SK-N-SH (cell line): ENCODE measurements around the gene MLC1. TPM values are rescaled to one million over a fixed set of nuclear protein-coding genes. Genes with fewer than 3 reads are reported as not detected.

ENCODE experiments used
- CTCF ChIA-PET: fragments of 300-600, 350-600 bp; formaldehyde crosslinking; extraction: SDS; loops from one replicate; lab custom pipeline; 2021; lab: Yijun Ruan, JAX
- POLR2A ChIA-PET: fragments of 350-600 bp; sonication (Branson Sonifier 250); formaldehyde crosslinking; extraction: SDS; loops from one replicate; lab custom pipeline; 2020; ENCODE audit warnings: antibody characterized with exemption, inconsistent platforms; lab: Yijun Ruan, JAX
- DNase-seq: peaks from one replicate; pipeline ENCODE4 v3.0.0; 2012
- H2AFZ ChIP-seq: fragments of 200-600 bp; sonication (generic); 2 replicates; pipeline ENCODE4 v1.8.1; 2016; ENCODE audit warnings: antibody characterized with exemption, mild to moderate bottlenecking, low read depth
- H3F3A ChIP-seq: fragments of 200-600 bp; sonication (generic); replicated peaks from 2 replicates; pipeline ENCODE3; 2016; ENCODE audit warnings: antibody characterized with exemption, mild to moderate bottlenecking; ENCODE audit not compliant: insufficient read depth
- H3K27ac ChIP-seq, 2 experiments: fragments of 200-500 bp in 1 of 2; fragments of 200-600 bp in 1 of 2; sonication (Bioruptor generic) in 1 of 2; sonication (generic), shearing (Covaris generic) in 1 of 2; 2 replicates each; pipeline versions ENCODE4 v1.5.1 to v1.6.1; 2014 to 2016; ENCODE audit warnings: low read depth in 2 of 2, inconsistent platforms in 1 of 2, low read length in 1 of 2, mild to moderate bottlenecking in 1 of 2, mixed read lengths in 1 of 2
- H3K27me3 ChIP-seq: fragments of 200-600 bp; sonication (generic), shearing (Covaris generic); 2 replicates; pipeline ENCODE4 v1.6.1; 2016; ENCODE audit warnings: mixed run types; ENCODE audit not compliant: insufficient read depth
- H3K36me3 ChIP-seq, 2 experiments: fragments of 200-500 bp in 1 of 2; fragments of 200-600 bp in 1 of 2; sonication (Bioruptor generic) in 1 of 2; sonication (generic) in 1 of 2; replicated peaks in 1 of 2; 2 replicates each; pipeline versions ENCODE3 to v1.5.1; 2014 to 2016; ENCODE audit warnings: low read length in 1 of 2, mild to moderate bottlenecking in 1 of 2; ENCODE audit not compliant: insufficient read depth in 2 of 2, control insufficient read depth in 1 of 2
- H3K4me1 ChIP-seq, 2 experiments: fragments of 200-500 bp in 1 of 2; fragments of 200-600 bp in 1 of 2; sonication (Bioruptor generic) in 1 of 2; sonication (generic), shearing (Covaris generic) in 1 of 2; 2 replicates each; pipeline versions ENCODE4 v1.5.1 to v1.6.1; 2014 to 2016; ENCODE audit warnings: low read depth in 1 of 2, low read length in 1 of 2, mixed run types in 1 of 2; ENCODE audit not compliant: insufficient read depth in 2 of 2, control insufficient read depth in 1 of 2
- H3K4me2 ChIP-seq: fragments of 200-600 bp; sonication (generic), shearing (Covaris generic); 2 replicates; pipeline ENCODE4 v1.6.1; 2017; ENCODE audit warnings: mixed run types
- H3K4me3 ChIP-seq, 2 experiments: fragments of 200-500 bp in 1 of 2; fragments of 200-600 bp in 1 of 2; sonication (Bioruptor generic) in 1 of 2; sonication (generic), shearing (Covaris generic) in 1 of 2; 2 replicates each; pipeline versions ENCODE4 v1.5.1 to v1.8.1; 2014 to 2016; ENCODE audit warnings: low read depth in 2 of 2, inconsistent platforms in 1 of 2, low read length in 1 of 2, mild to moderate bottlenecking in 1 of 2, mixed read lengths in 1 of 2, moderate library complexity in 1 of 2
- H3K79me2 ChIP-seq: fragments of 200-600 bp; sonication (generic); 2 replicates; pipeline ENCODE4 v1.8.1; 2017; ENCODE audit warnings: mild to moderate bottlenecking; ENCODE audit not compliant: insufficient read depth
- H3K9ac ChIP-seq: fragments of 200-600 bp; sonication (generic); 2 replicates; pipeline ENCODE4 v1.6.1; 2017; ENCODE audit warnings: mixed run types
- H3K9me2 ChIP-seq: fragments of 200-600 bp; sonication (generic); 2 replicates; pipeline ENCODE4 v1.6.1; 2017; ENCODE audit warnings: mixed run types
- H3K9me3 ChIP-seq: fragments of 200-600 bp; sonication (generic); 2 replicates; pipeline ENCODE4 v1.6.1; 2017; ENCODE audit warnings: mixed run types, mild to moderate bottlenecking, moderate library complexity
- H4K20me1 ChIP-seq: fragments of 200-600 bp; sonication (generic); 2 replicates; pipeline ENCODE4 v1.6.1; 2017; ENCODE audit warnings: mild to moderate bottlenecking, mixed run types; ENCODE audit not compliant: insufficient read depth
- ELF1 ChIP-seq: IDR thresholded peaks from 2 replicates; pipeline ENCODE4 v1.4.0; 2012
- EP300 ChIP-seq, 2 experiments: IDR thresholded peaks; 2 replicates each; pipeline versions ENCODE4 v1.4.0 to v1.6.1; 2012; ENCODE audit warnings: borderline replicate concordance in 1 of 2, low read depth in 1 of 2, low read length in 1 of 2
- EZH2phosphoT487 ChIP-seq: fragments of 200-600 bp; sonication (generic); IDR thresholded peaks from 2 replicates; pipeline ENCODE4 v1.6.1; 2017; ENCODE audit warnings: low read depth, mixed run types, mild to moderate bottlenecking, antibody characterized with exemption, moderate library complexity, borderline replicate concordance
- GABPA ChIP-seq: IDR thresholded peaks from 2 replicates; pipeline ENCODE4 v1.4.0; 2012; ENCODE audit warnings: low read depth, mild to moderate bottlenecking
- JUND ChIP-seq: IDR thresholded peaks from 2 replicates; pipeline ENCODE4 v1.4.0; 2012
- NFIC ChIP-seq: IDR thresholded peaks from 2 replicates; pipeline ENCODE4 v1.4.0; 2012; ENCODE audit warnings: borderline replicate concordance
- NRF1 ChIP-seq: IDR thresholded peaks from 2 replicates; pipeline ENCODE4 v1.6.1; 2012; ENCODE audit warnings: low read depth, mild to moderate bottlenecking, low read length
- SIN3A ChIP-seq: IDR thresholded peaks from 2 replicates; pipeline ENCODE4 v1.6.1; 2012; ENCODE audit warnings: low read depth, mild to moderate bottlenecking, low read length, moderate library complexity, borderline replicate concordance
- TAF1 ChIP-seq: IDR thresholded peaks from 2 replicates; pipeline ENCODE4 v1.6.1; 2012; ENCODE audit warnings: low read depth, mild to moderate bottlenecking, low read length, moderate library complexity, borderline replicate concordance
- WGBS: methylation state at CpG from one replicate; pipeline ENCODE4 v1.1.6; 2017; ENCODE audit warnings: low lambda C conversion rate; 5-methylcytosine and 5-hydroxymethylcytosine counted together
- polyA plus RNA-seq, 3 experiments: library from polyadenylated mRNA; depleted of rRNA; stranded (reverse); fragments of >200 nt; gene quantifications; 2 replicates each; pipeline ENCODE4 v1.2.3, GENCODE V29; 2012
- TF ChIP-seq, protein P1 (sequence below): fragments of 150-350 bp; IDR thresholded peaks from 2 replicates; pipeline ENCODE4 v1.6.1; 2017; ENCODE audit warnings: antibody characterized with exemption, low read length, low read depth, borderline replicate concordance
- TF ChIP-seq, protein P2 (sequence below): IDR thresholded peaks from 2 replicates; pipeline ENCODE4 v1.4.0; 2012; ENCODE audit warnings: low read depth, borderline replicate concordance
- TF ChIP-seq, protein P3 (sequence below): IDR thresholded peaks from 2 replicates; pipeline ENCODE4 v1.4.0; 2012; ENCODE audit warnings: low read depth
- TF ChIP-seq, protein P4 (sequence below): fragments of 200-600 bp; sonication (generic); IDR thresholded peaks from 2 replicates; pipeline ENCODE4 v1.6.1; 2017; ENCODE audit warnings: antibody characterized with exemption, mild to moderate bottlenecking, moderate library complexity

MLC1 gene
- polyA plus RNA-seq, 1 of the 3 experiments (the other 2 are of a cell fraction), result not detected

DNA sequence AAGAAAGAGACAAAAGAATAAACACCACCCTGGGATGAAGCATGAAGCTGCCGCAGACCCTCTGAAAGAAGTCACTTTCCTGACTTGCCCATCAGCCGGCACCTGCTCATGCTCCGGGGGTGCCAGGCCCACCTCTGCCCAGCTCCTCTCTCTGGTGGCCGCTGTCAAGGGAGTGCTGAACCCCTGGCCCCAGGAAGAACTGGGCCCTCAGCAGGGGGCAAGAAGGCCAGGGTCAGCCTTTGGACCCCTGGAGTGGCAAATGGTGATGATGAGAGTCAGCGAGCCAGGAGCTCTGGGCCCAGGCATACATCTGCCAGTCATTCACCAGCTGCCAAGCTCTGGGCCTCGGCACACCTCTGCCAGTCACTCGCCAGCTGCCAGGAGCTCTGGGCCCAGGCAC is 44.5 kb downstream of the MLC1 start (continued):
- no peak for TF ChIP-seq SIN3A

DNA sequence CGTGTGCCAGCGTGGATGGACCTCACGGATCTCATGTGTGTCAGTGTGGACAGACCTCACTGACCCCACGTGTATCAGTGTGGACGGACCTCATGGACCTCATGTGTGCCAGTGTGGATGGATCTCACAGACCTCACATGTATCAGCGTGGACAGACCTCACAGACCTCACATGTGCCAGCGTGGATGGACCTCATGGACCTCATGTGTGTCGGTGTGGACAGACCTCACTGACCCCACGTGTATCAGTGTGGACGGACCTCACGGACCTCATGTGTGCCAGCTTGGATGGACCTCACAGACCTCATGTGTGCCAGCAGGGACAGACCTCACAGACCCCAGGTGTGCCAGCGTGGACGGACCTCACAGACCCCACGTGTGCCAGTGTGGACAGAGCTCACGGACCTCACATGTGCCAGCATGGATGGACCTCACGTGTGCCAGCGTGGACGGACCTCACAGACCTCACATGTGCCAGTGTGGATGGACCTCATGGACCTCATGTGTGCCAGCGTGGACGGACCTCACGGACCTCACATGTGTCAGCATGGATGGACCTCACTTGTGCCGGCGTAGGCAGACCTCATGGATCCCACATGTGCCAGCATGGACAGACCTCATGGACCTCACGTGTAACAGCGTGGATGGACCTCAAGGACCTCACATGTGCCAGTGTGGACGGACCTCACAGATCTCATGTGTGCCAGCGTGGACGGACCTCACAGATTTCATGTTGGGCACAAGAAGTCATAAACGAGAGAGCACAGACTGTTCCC is 45.4 kb downstream of the MLC1 start:
- no peaks in the 10 kb centered on the region for H3K36me3 ChIP-seq
- H3K27me3 ChIP-seq, result peaks cover 12% of the 10 kb centered on the region
- TF ChIP-seq EP300 (IDR thresholded peaks at IDR 0.05; ENCODE audit: borderline replicate concordance in 1 of 2, low read depth in 1 of 2, low read length in 1 of 2), result no peak
- no peak for TF ChIP-seq TAF1
- no peak for TF ChIP-seq JUND
- TF ChIP-seq GABPA, result no peak
- TF ChIP-seq, protein P1, sequence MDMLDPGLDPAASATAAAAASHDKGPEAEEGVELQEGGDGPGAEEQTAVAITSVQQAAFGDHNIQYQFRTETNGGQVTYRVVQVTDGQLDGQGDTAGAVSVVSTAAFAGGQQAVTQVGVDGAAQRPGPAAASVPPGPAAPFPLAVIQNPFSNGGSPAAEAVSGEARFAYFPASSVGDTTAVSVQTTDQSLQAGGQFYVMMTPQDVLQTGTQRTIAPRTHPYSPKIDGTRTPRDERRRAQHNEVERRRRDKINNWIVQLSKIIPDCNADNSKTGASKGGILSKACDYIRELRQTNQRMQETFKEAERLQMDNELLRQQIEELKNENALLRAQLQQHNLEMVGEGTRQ, result no peak
- TF ChIP-seq, protein P2, sequence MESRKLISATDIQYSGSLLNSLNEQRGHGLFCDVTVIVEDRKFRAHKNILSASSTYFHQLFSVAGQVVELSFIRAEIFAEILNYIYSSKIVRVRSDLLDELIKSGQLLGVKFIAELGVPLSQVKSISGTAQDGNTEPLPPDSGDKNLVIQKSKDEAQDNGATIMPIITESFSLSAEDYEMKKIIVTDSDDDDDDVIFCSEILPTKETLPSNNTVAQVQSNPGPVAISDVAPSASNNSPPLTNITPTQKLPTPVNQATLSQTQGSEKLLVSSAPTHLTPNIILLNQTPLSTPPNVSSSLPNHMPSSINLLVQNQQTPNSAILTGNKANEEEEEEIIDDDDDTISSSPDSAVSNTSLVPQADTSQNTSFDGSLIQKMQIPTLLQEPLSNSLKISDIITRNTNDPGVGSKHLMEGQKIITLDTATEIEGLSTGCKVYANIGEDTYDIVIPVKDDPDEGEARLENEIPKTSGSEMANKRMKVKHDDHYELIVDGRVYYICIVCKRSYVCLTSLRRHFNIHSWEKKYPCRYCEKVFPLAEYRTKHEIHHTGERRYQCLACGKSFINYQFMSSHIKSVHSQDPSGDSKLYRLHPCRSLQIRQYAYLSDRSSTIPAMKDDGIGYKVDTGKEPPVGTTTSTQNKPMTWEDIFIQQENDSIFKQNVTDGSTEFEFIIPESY, result no peak
- no peak for TF ChIP-seq EZH2phosphoT487
- TF ChIP-seq, protein P3, sequence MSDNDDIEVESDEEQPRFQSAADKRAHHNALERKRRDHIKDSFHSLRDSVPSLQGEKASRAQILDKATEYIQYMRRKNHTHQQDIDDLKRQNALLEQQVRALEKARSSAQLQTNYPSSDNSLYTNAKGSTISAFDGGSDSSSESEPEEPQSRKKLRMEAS, result no peak
- no peak for TF ChIP-seq ELF1
- TF ChIP-seq NRF1, result no peak
- TF ChIP-seq, protein P4, sequence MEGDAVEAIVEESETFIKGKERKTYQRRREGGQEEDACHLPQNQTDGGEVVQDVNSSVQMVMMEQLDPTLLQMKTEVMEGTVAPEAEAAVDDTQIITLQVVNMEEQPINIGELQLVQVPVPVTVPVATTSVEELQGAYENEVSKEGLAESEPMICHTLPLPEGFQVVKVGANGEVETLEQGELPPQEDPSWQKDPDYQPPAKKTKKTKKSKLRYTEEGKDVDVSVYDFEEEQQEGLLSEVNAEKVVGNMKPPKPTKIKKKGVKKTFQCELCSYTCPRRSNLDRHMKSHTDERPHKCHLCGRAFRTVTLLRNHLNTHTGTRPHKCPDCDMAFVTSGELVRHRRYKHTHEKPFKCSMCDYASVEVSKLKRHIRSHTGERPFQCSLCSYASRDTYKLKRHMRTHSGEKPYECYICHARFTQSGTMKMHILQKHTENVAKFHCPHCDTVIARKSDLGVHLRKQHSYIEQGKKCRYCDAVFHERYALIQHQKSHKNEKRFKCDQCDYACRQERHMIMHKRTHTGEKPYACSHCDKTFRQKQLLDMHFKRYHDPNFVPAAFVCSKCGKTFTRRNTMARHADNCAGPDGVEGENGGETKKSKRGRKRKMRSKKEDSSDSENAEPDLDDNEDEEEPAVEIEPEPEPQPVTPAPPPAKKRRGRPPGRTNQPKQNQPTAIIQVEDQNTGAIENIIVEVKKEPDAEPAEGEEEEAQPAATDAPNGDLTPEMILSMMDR, result no peak
- no peak for TF ChIP-seq NFIC
- TF ChIP-seq, all 33 proteins: peak for 0
- no peak for DNase-seq
- Histone ChIP-seq H3F3A (no peaks in the 10 kb centered on the region), H4K20me1 (no peaks in the 10 kb centered on the region), H2AFZ (no peak overlapping the region), H3K9ac (no peak overlapping the region), H3K9me2 (no peaks in the 10 kb centered on the region), H3K4me2 (no peak overlapping the region), H3K4me3 (no peak overlapping the region), H3K79me2 (no peaks in the 10 kb centered on the region), H3K27ac (no peak overlapping the region), H3K4me1 (no peaks in the 10 kb centered on the region), H3K9me3 (no peaks in the 10 kb centered on the region; the same call in 1 of the 2 replicates)
- 45% methylated on average over 26 of the region's 29 CpGs for WGBS
- ChIA-PET POLR2A (no interaction called here), CTCF (interaction anchor here (2.6 kb wide), 1 partner anchor 9 kb away, joined by 20 read pairs; no protein-coding TSS in a partner anchor)
